H1 (cell line): ENCODE results near the gene SEMA3D. TPM values are rescaled to one million over a fixed set of nuclear protein-coding genes. Genes with fewer than 3 reads are reported as not detected.

Experiments used
- CTCF ChIA-PET: fragments of 300-600 bp; sonication (Branson Sonifier 250); formaldehyde crosslinking; loops from one replicate; lab custom pipeline; 2021; ENCODE audit not compliant: partially characterized antibody; lab: Charles Lee
- POLR2A ChIA-PET: fragments of 300-600 bp; sonication (Branson Sonifier 250); formaldehyde crosslinking; loops from one replicate; lab custom pipeline; 2021; ENCODE audit warnings: inconsistent platforms; ENCODE audit not compliant: partially characterized antibody; lab: Charles Lee
- DNase-seq, 2 experiments: peaks; one replicate each; pipeline versions ENCODE4 v3.0.0 to v3.0.0-alpha.2; 2010 to 2022; ENCODE audit warnings: low spot score in 2 of 2, low read depth in 1 of 2, mixed read lengths in 1 of 2
- FAIRE-seq: peaks from 2 replicates; lab custom pipeline; 2011; peaks lifted over from hg19 to GRCh38; lab: Jason Lieb, UNC
- H2AFZ ChIP-seq: 2 replicates; pipeline ENCODE4 v1.8.1; 2012; ENCODE audit warnings: low read length, inconsistent platforms
- H2AK5ac ChIP-seq: 2 replicates; pipeline ENCODE4 v1.6.1; 2013; ENCODE audit warnings: low read depth, low read length
- H2BK120ac ChIP-seq: replicated peaks from 2 replicates; pipeline ENCODE3; 2013; ENCODE audit warnings: low read depth, low read length, inconsistent platforms
- H2BK12ac ChIP-seq: 2 replicates; pipeline ENCODE4 v1.6.1; 2013; ENCODE audit warnings: low read depth, low read length
- H2BK15ac ChIP-seq: 2 replicates; pipeline ENCODE4 v1.6.1; 2013; ENCODE audit warnings: low read length
- H2BK20ac ChIP-seq: 2 replicates; pipeline ENCODE4 v1.6.1; 2013; ENCODE audit warnings: low read length
- H2BK5ac ChIP-seq: 2 replicates; pipeline ENCODE4 v1.6.1; 2013; ENCODE audit warnings: low read depth, low read length
- H3K14ac ChIP-seq: 2 replicates; pipeline ENCODE4 v1.6.1; 2013; ENCODE audit warnings: inconsistent platforms; ENCODE audit not compliant: insufficient read length
- H3K18ac ChIP-seq: 2 replicates; pipeline ENCODE4 v1.6.1; 2013; ENCODE audit warnings: low read length; ENCODE audit errors: extremely low read depth
- H3K23ac ChIP-seq: 2 replicates; pipeline ENCODE4 v1.6.1; 2013; ENCODE audit warnings: inconsistent platforms; ENCODE audit not compliant: insufficient read length
- H3K23me2 ChIP-seq: 2 replicates; pipeline ENCODE4 v1.6.1; 2013; ENCODE audit warnings: low read depth, low read length
- H3K27ac ChIP-seq: 2 replicates; pipeline ENCODE4 v1.6.1; 2011; ENCODE audit warnings: low read depth, low read length, inconsistent platforms
- H3K27me3 ChIP-seq, 4 experiments: replicated peaks in 1 of 4; 1 replicate in 1 of 4; 2 replicates in 3 of 4; pipeline versions ENCODE4 v1.6.1 to v1.8.1; 2011 to 2013; ENCODE audit warnings: low read length in 3 of 4, mild to moderate bottlenecking in 3 of 4, inconsistent platforms in 2 of 4, mixed read lengths in 2 of 4, moderate library complexity in 1 of 4; ENCODE audit not compliant: control insufficient read depth in 3 of 4, insufficient read depth in 3 of 4; ENCODE audit errors: extremely low read depth in 1 of 4
- H3K36me3 ChIP-seq, 4 experiments: 2 replicates each; pipeline versions ENCODE4 v1.6.1 to v1.8.1; 2011 to 2013; ENCODE audit warnings: mild to moderate bottlenecking in 4 of 4, low read length in 3 of 4, moderate library complexity in 2 of 4, control low read depth in 1 of 4, inconsistent platforms in 1 of 4; ENCODE audit not compliant: insufficient read depth in 4 of 4, control insufficient read depth in 2 of 4
- H3K4ac ChIP-seq: replicated peaks from 2 replicates; pipeline ENCODE3; 2013; ENCODE audit warnings: low read length, low read depth, mixed read lengths, inconsistent platforms; ENCODE audit not compliant: insufficient read length
- H3K4me1 ChIP-seq, 4 experiments: replicated peaks in 1 of 4; 1 replicate in 1 of 4; 2 replicates in 3 of 4; pipeline versions ENCODE4 v1.6.1 to v1.8.1; 2011 to 2013; ENCODE audit warnings: low read length in 3 of 4, inconsistent platforms in 2 of 4, mixed read lengths in 1 of 4; ENCODE audit not compliant: insufficient read depth in 4 of 4, control insufficient read depth in 3 of 4
- H3K4me2 ChIP-seq, 2 experiments: 2 replicates each; pipeline versions ENCODE4 v1.6.1 to v1.8.1; 2011 to 2013; ENCODE audit warnings: low read depth in 2 of 2, low read length in 2 of 2, control low read depth in 1 of 2, inconsistent platforms in 1 of 2, mild to moderate bottlenecking in 1 of 2; ENCODE audit not compliant: insufficient read depth in 1 of 2
- H3K4me3 ChIP-seq, 4 experiments: fragments of 200-600, 300-600 bp in 1 of 4; sonication (generic), shearing (Covaris generic), sonication (Bioruptor Twin) in 1 of 4; 2 replicates each; pipeline versions ENCODE4 v1.5.1 to v1.8.1; 2011 to 2016; ENCODE audit warnings: low read length in 4 of 4, low read depth in 3 of 4, control low read depth in 2 of 4, inconsistent platforms in 2 of 4, mild to moderate bottlenecking in 2 of 4, mixed read lengths in 1 of 4, moderate library complexity in 1 of 4; ENCODE audit not compliant: insufficient read depth in 2 of 4; ENCODE audit errors: extremely low read depth in 1 of 4
- H3K56ac ChIP-seq: replicated peaks from 2 replicates; pipeline ENCODE3; 2013; ENCODE audit warnings: low read depth, mild to moderate bottlenecking, mixed read lengths, low read length, inconsistent platforms; ENCODE audit not compliant: insufficient read length
- H3K79me1 ChIP-seq: 2 replicates; pipeline ENCODE4 v1.6.1; 2013; ENCODE audit warnings: low read depth, low read length, control low read depth
- H3K79me2 ChIP-seq, 2 experiments: 2 replicates each; pipeline versions ENCODE4 v1.6.1 to v1.8.1; 2012 to 2013; ENCODE audit warnings: low read length in 2 of 2, mild to moderate bottlenecking in 2 of 2, inconsistent platforms in 1 of 2; ENCODE audit not compliant: insufficient read depth in 2 of 2, control insufficient read depth in 1 of 2
- H3K9ac ChIP-seq, 4 experiments: replicated peaks in 1 of 4; 1 replicate in 1 of 4; 2 replicates in 3 of 4; pipeline versions ENCODE4 v1.6.1 to v1.8.1; 2011 to 2013; ENCODE audit warnings: low read depth in 3 of 4, low read length in 3 of 4, control low read depth in 2 of 4, mild to moderate bottlenecking in 2 of 4, moderate library complexity in 2 of 4, inconsistent platforms in 1 of 4; ENCODE audit errors: extremely low read depth in 1 of 4
- H3K9me3 ChIP-seq, 2 experiments: 2 replicates each; pipeline versions ENCODE4 v1.6.1 to v1.8.1; 2012 to 2013; ENCODE audit warnings: mild to moderate bottlenecking in 2 of 2, moderate library complexity in 2 of 2, control low read depth in 1 of 2, inconsistent platforms in 1 of 2, low read depth in 1 of 2, low read length in 1 of 2, mixed read lengths in 1 of 2; ENCODE audit not compliant: insufficient read depth in 2 of 2
- H4K20me1 ChIP-seq, 2 experiments: replicated peaks in 1 of 2; 2 replicates each; pipeline versions ENCODE3 to v1.8.1; 2011 to 2013; ENCODE audit warnings: inconsistent platforms in 2 of 2, low read length in 2 of 2, mild to moderate bottlenecking in 1 of 2; ENCODE audit not compliant: insufficient read depth in 2 of 2, control insufficient read depth in 1 of 2
- H4K5ac ChIP-seq: 2 replicates; pipeline ENCODE4 v1.6.1; 2013; ENCODE audit warnings: low read length, low read depth, mixed read lengths, inconsistent platforms; ENCODE audit not compliant: insufficient read length
- H4K8ac ChIP-seq: 2 replicates; pipeline ENCODE4 v1.8.0; 2013; ENCODE audit warnings: mild to moderate bottlenecking, moderate library complexity, low read length, inconsistent platforms; ENCODE audit not compliant: insufficient read depth; ENCODE audit errors: extremely low read depth
- H4K91ac ChIP-seq: replicated peaks from 2 replicates; pipeline ENCODE3; 2013; ENCODE audit warnings: low read length, mixed read lengths, inconsistent platforms; ENCODE audit not compliant: insufficient read length
- ASH2L ChIP-seq: fragments of 200-600, 300-600 bp; sonication (generic); IDR thresholded peaks from one replicate; pipeline ENCODE4 v1.7.1; 2017; ENCODE audit warnings: low read length
- CHD1 ChIP-seq: IDR thresholded peaks from 2 replicates; pipeline ENCODE4 v1.6.1; 2012; ENCODE audit warnings: low read depth, low read length, improper control_type of control experiment
- CHD2 ChIP-seq: IDR thresholded peaks from 2 replicates; pipeline ENCODE4 v1.6.1; 2012; ENCODE audit warnings: low read length, improper control_type of control experiment
- EP300 ChIP-seq, 2 experiments: IDR thresholded peaks; 1 replicate in 1 of 2; 2 replicates in 1 of 2; pipeline ENCODE4 v1.6.1; 2011 to 2012; ENCODE audit warnings: low read depth in 2 of 2, low read length in 2 of 2, mild to moderate bottlenecking in 2 of 2, borderline replicate concordance in 1 of 2, inconsistent platforms in 1 of 2, moderate library complexity in 1 of 2
- KDM1A ChIP-seq: fragments of 200-600, 300-600 bp; sonication (generic); IDR thresholded peaks from 2 replicates; pipeline ENCODE4 v1.7.1; 2016; ENCODE audit warnings: mild to moderate bottlenecking, low read length, borderline replicate concordance
- NRF1 ChIP-seq: IDR thresholded peaks from 2 replicates; pipeline ENCODE4 v1.6.1; 2011; ENCODE audit warnings: mild to moderate bottlenecking, low read depth, low read length, improper control_type of control experiment
- RAD21 ChIP-seq, 2 experiments: IDR thresholded peaks in 1 of 2; conservative IDR thresholded peaks in 1 of 2; 2 replicates each; pipeline ENCODE4 v1.6.1; 2011; ENCODE audit warnings: low read depth in 2 of 2, low read length in 2 of 2, improper control_type of control experiment in 1 of 2, inconsistent platforms in 1 of 2, mild to moderate bottlenecking in 1 of 2, moderate library complexity in 1 of 2
- SRF ChIP-seq: IDR thresholded peaks from 2 replicates; pipeline ENCODE4 v1.6.1; 2011; ENCODE audit warnings: mild to moderate bottlenecking, low read depth, low read length, moderate library complexity
- TAF1 ChIP-seq: IDR thresholded peaks from 2 replicates; pipeline ENCODE4 v1.6.1; 2011; ENCODE audit warnings: mild to moderate bottlenecking, low read depth, low read length
- USF2 ChIP-seq: IDR thresholded peaks from 2 replicates; pipeline ENCODE4 v1.6.1; 2011; ENCODE audit warnings: low read length, improper control_type of control experiment
- WGBS, 2 experiments: shearing (Covaris generic) in 1 of 2; methylation state at CpG; one replicate each; pipeline versions ENCODE4 v1.1.6 to v1.1.7; 2013 to 2015; ENCODE audit warnings: low lambda C conversion rate in 2 of 2, mixed read lengths in 2 of 2, inconsistent platforms in 1 of 2, low coverage in 1 of 2, missing lambda C conversion rate in 1 of 2; ENCODE audit not compliant: insufficient replicate concordance in 2 of 2, insufficient coverage in 1 of 2, insufficient read length in 1 of 2; ENCODE audit errors: extremely low coverage in 1 of 2, missing lambda C conversion rate in 1 of 2; 5-methylcytosine and 5-hydroxymethylcytosine counted together
- polyA plus RNA-seq, 7 experiments: library from polyadenylated mRNA; depleted of rRNA in 3 of 7; stranded (reverse) in 5 of 7; unstranded in 2 of 7; fragments of >200 nt in 5 of 7; fragments of 200-250 nt in 2 of 7; gene quantifications; 1 replicate in 5 of 7; 2 replicates in 1 of 7; 4 replicates in 1 of 7; pipeline versions ENCODE4 v1.2.1 to v1.2.3, GENCODE V29; 2011 to 2013; ENCODE audit warnings: missing spikeins in 2 of 7, mixed read lengths in 2 of 7
- total RNA-seq: library from RNA; stranded (reverse); fragmentation: NEBNext Ultra II Directional; extraction: Animal tissue kit (Norgen Biotek cat#: 25700); gene quantifications from 2 replicates; pipeline ENCODE4 v1.2.1, GENCODE V29; 2021

Gene SEMA3D
- total and polyA plus RNA-seq, 2 of the 8 experiments (the other 6 are each of a cell fraction or from before 2014, with no cell fraction given): 1.6 to 3.5 TPM

GRCh38 chr7:84953234-84953633, 233.6 kb downstream of the SEMA3D start:
- H3K23me2 ChIP-seq: no peaks in the 10 kb centered on the region
- no peak for FAIRE-seq
- no peak overlapping the region for H3K4me3 ChIP-seq
- TF ChIP-seq CHD2: no peak
- no peak for TF ChIP-seq EP300 (IDR thresholded peaks at IDR 0.05; ENCODE audit: borderline replicate concordance in 1 of 2, low read depth in 2 of 2, low read length in 2 of 2)
- no peak for TF ChIP-seq USF2
- TF ChIP-seq TAF1: no peak
- TF ChIP-seq RAD21 (IDR thresholded peaks at IDR 0.05 in 1 of 2, conservative IDR thresholded peaks at IDR 0.05 in 1 of 2; ENCODE audit: low read depth in 2 of 2, low read length in 2 of 2): no peak
- TF ChIP-seq NRF1: no peak
- TF ChIP-seq ASH2L: no peak
- no peak for TF ChIP-seq SRF
- no peak for TF ChIP-seq CHD1
- TF ChIP-seq KDM1A: no peak
- no peak overlapping the region for H2BK15ac ChIP-seq
- H3K79me2 ChIP-seq: no peaks in the 10 kb centered on the region
- H3K27ac ChIP-seq: no peak overlapping the region
- no peak overlapping the region for H2AK5ac ChIP-seq
- H3K4ac ChIP-seq: no peak overlapping the region
- H4K8ac ChIP-seq: no peak overlapping the region
- no peaks in the 10 kb centered on the region for H3K27me3 ChIP-seq
- ChIA-PET POLR2A (no interaction called here), CTCF (no interaction called here)
- H4K20me1 ChIP-seq: no peaks in the 10 kb centered on the region
- H3K14ac ChIP-seq: no peak overlapping the region
- H2BK12ac ChIP-seq: no peak overlapping the region
- no peaks in the 10 kb centered on the region for H3K79me1 ChIP-seq
- no peak overlapping the region for H2BK5ac ChIP-seq
- WGBS, 2 experiments: 77% methylated on average over 5 of the region's 5 CpGs; no CpG with 5 or more reads in 1 of the 2 experiments
- H3K56ac ChIP-seq: no peak overlapping the region
- no peak overlapping the region for H2BK120ac ChIP-seq
- no peak overlapping the region for H3K9ac ChIP-seq
- no peaks in the 10 kb centered on the region for H3K9me3 ChIP-seq
- no peak overlapping the region for H2BK20ac ChIP-seq
- H3K4me2 ChIP-seq: no peak overlapping the region; a peak in 1 of 4 replicates
- H3K36me3 ChIP-seq: no peaks in the 10 kb centered on the region
- peaks cover 0 to 3% (median 0%) of the 10 kb centered on the region in 4 experiments; a peak in 1 of 7 replicates for H3K4me1 ChIP-seq
- H4K5ac ChIP-seq: no peak overlapping the region
- no peak overlapping the region for H3K23ac ChIP-seq
- H4K91ac ChIP-seq: no peak overlapping the region
- H2AFZ ChIP-seq: peak overlapping the region; percentile 49; the same call in 1 of the 2 replicates
- H3K18ac ChIP-seq: no peak overlapping the region
- DNase-seq: no peak
